GM12891 (cell line): Measurements from ENCODE around the gene WEE2.

Experiments
- POLR2A ChIP-seq: IDR thresholded peaks from 2 replicates; pipeline ENCODE4 v1.6.1; 2011; ENCODE audit warnings: low read depth, low read length, control low read depth
- TAF1 ChIP-seq: IDR thresholded peaks from 2 replicates; pipeline ENCODE4 v1.6.1; 2011; ENCODE audit warnings: low read depth, low read length, control low read depth

- TF ChIP-seq POLR2A (no peak), TAF1 (no peak)
Measured at GRCh38 chr7:141702892-141703291, 5.3 kb upstream of the WEE2 start.
